Trophoblast cell (in vitro differentiated cells and primary cell): ENCODE data around the gene SDS.

Source experiments
- DNase-seq, 2 donors: peaks; one replicate each; pipeline ENCODE4 v3.0.0-alpha.2; 2016
- H2AFZ ChIP-seq: 2 replicates; pipeline ENCODE4 v1.6.1; 2013; ENCODE audit warnings: low read length, moderate library complexity, mild to moderate bottlenecking; ENCODE audit not compliant: insufficient read depth, poor library complexity
- H2AK5ac ChIP-seq: 2 replicates; pipeline ENCODE4 v1.6.1; 2013; ENCODE audit warnings: mild to moderate bottlenecking, low read length
- H2BK120ac ChIP-seq: 2 replicates; pipeline ENCODE4 v1.6.1; 2013; ENCODE audit warnings: low read length, mild to moderate bottlenecking, moderate library complexity; ENCODE audit not compliant: insufficient read depth, poor library complexity
- H2BK12ac ChIP-seq: 2 replicates; pipeline ENCODE4 v1.6.1; 2013; ENCODE audit warnings: mild to moderate bottlenecking, low read length, moderate library complexity
- H2BK5ac ChIP-seq: 2 replicates; pipeline ENCODE4 v1.6.1; 2013; ENCODE audit warnings: low read length, low read depth, moderate library complexity, mild to moderate bottlenecking; ENCODE audit not compliant: poor library complexity
- H3K14ac ChIP-seq: 2 replicates; pipeline ENCODE4 v1.6.1; 2013; ENCODE audit warnings: mild to moderate bottlenecking, low read length
- H3K18ac ChIP-seq: 2 replicates; pipeline ENCODE4 v1.6.1; 2013; ENCODE audit warnings: mild to moderate bottlenecking, low read length
- H3K23ac ChIP-seq: 2 replicates; pipeline ENCODE4 v1.6.1; 2013; ENCODE audit warnings: low read length
- H3K27ac ChIP-seq: 2 replicates; pipeline ENCODE4 v1.5.1; 2013; ENCODE audit warnings: low read depth, mild to moderate bottlenecking, inconsistent platforms, low read length, moderate library complexity
- H3K27me3 ChIP-seq: 2 replicates; pipeline ENCODE4 v1.6.1; 2013; ENCODE audit warnings: inconsistent platforms, mild to moderate bottlenecking, low read length, moderate library complexity; ENCODE audit not compliant: insufficient read depth
- H3K36me3 ChIP-seq, 2 experiments: 1 replicate in 1 of 2; 2 replicates in 1 of 2; pipeline ENCODE4 v1.6.1; 2013; ENCODE audit warnings: low read length in 2 of 2, mild to moderate bottlenecking in 2 of 2, moderate library complexity in 1 of 2; ENCODE audit not compliant: insufficient read depth in 2 of 2, control insufficient read depth in 1 of 2
- H3K4ac ChIP-seq: 2 replicates; pipeline ENCODE4 v1.6.1; 2013; ENCODE audit warnings: low read depth, mild to moderate bottlenecking, low read length, moderate library complexity
- H3K4me1 ChIP-seq, 2 experiments: 1 replicate in 1 of 2; 2 replicates in 1 of 2; pipeline ENCODE4 v1.6.1; 2013; ENCODE audit warnings: low read length in 2 of 2, mild to moderate bottlenecking in 2 of 2, moderate library complexity in 1 of 2; ENCODE audit not compliant: insufficient read depth in 2 of 2, control insufficient read depth in 1 of 2
- H3K4me2 ChIP-seq: 2 replicates; pipeline ENCODE4 v1.6.1; 2013; ENCODE audit warnings: inconsistent platforms, mild to moderate bottlenecking, low read length, moderate library complexity
- H3K4me3 ChIP-seq: 2 replicates; pipeline ENCODE4 v1.5.1; 2013; ENCODE audit warnings: mild to moderate bottlenecking, low read depth, low read length, inconsistent platforms
- H3K79me1 ChIP-seq: one replicate; pipeline ENCODE4 v1.6.1; 2013; ENCODE audit warnings: low read length
- H3K79me2 ChIP-seq: 2 replicates; pipeline ENCODE4 v1.6.1; 2013; ENCODE audit warnings: low read length, mild to moderate bottlenecking; ENCODE audit not compliant: control insufficient read depth, insufficient read depth, poor library complexity
- H3K9ac ChIP-seq: 2 replicates; pipeline ENCODE4 v1.6.1; 2013; ENCODE audit warnings: mild to moderate bottlenecking, low read length
- H3K9me3 ChIP-seq: 2 replicates; pipeline ENCODE4 v1.6.1; 2013; ENCODE audit warnings: low read depth, mild to moderate bottlenecking, control low read depth, inconsistent platforms, low read length; ENCODE audit not compliant: insufficient read depth
- H4K12ac ChIP-seq: 2 replicates; pipeline ENCODE4 v1.6.1; 2013; ENCODE audit warnings: low read depth, mild to moderate bottlenecking, low read length, moderate library complexity
- H4K8ac ChIP-seq: 2 replicates; pipeline ENCODE4 v1.6.1; 2013; ENCODE audit warnings: low read depth, mild to moderate bottlenecking, low read length, moderate library complexity
- H4K91ac ChIP-seq: one replicate; pipeline ENCODE4 v1.6.1; 2013; ENCODE audit warnings: low read depth, mild to moderate bottlenecking, low read length, moderate library complexity
- WGBS: extraction: QIAGEN DNeasy Blood & Tissue Kit; methylation state at CpG from one replicate; pipeline ENCODE4 v1.1.7; 2013; ENCODE audit warnings: missing lambda C conversion rate; ENCODE audit not compliant: insufficient read length, insufficient coverage; ENCODE audit errors: extremely low coverage; 5-methylcytosine and 5-hydroxymethylcytosine counted together

The SDS gene

GRCh38 chr12:113438523-113439300 lies 35.0 kb upstream of the SDS start:
- H3K14ac ChIP-seq: no peak overlapping the region
- no peak overlapping the region for H4K8ac ChIP-seq
- H2BK120ac ChIP-seq: no peak overlapping the region
- no peaks in the 10 kb centered on the region for H3K36me3 ChIP-seq
- no peaks in the 10 kb centered on the region for H3K27me3 ChIP-seq
- H2AFZ ChIP-seq: no peak overlapping the region
- H4K12ac ChIP-seq: no peak overlapping the region
- H3K9me3 ChIP-seq: no peaks in the 10 kb centered on the region
- H3K18ac ChIP-seq: no peak overlapping the region
- H3K23ac ChIP-seq: no peak overlapping the region
- no peak overlapping the region for H3K4me2 ChIP-seq
- DNase-seq: no peak
- H3K4me1 ChIP-seq: no peaks in the 10 kb centered on the region
- H3K27ac ChIP-seq: no peak overlapping the region
- no peak overlapping the region for H2BK5ac ChIP-seq
- no peak overlapping the region for H3K4me3 ChIP-seq
- no peak overlapping the region for H2BK12ac ChIP-seq
- WGBS: 100% methylated on average over 3 of the region's 4 CpGs
- H2AK5ac ChIP-seq: no peak overlapping the region
- H4K91ac ChIP-seq: no peak overlapping the region
- H3K4ac ChIP-seq: no peak overlapping the region
- no peak overlapping the region for H3K9ac ChIP-seq
- no peaks in the 10 kb centered on the region for H3K79me1 ChIP-seq
- no peaks in the 10 kb centered on the region for H3K79me2 ChIP-seq

GRCh38 chr12:113437729-113438100 lies 34.0 kb upstream of the SDS start:
- no peak overlapping the region for H3K9ac ChIP-seq
- H3K23ac ChIP-seq: no peak overlapping the region
- no peak overlapping the region for H3K4me2 ChIP-seq
- no peaks in the 10 kb centered on the region for H3K79me1 ChIP-seq
- no peak overlapping the region for H3K27ac ChIP-seq
- no peak overlapping the region for H2AK5ac ChIP-seq
- H3K9me3 ChIP-seq: no peaks in the 10 kb centered on the region
- H3K4me1 ChIP-seq: no peaks in the 10 kb centered on the region
- H3K4ac ChIP-seq: no peak overlapping the region
- H4K12ac ChIP-seq: no peak overlapping the region
- no peak for DNase-seq
- no peak overlapping the region for H3K18ac ChIP-seq
- no peak overlapping the region for H3K4me3 ChIP-seq
- H2BK120ac ChIP-seq: no peak overlapping the region
- no peaks in the 10 kb centered on the region for H3K27me3 ChIP-seq
- H4K91ac ChIP-seq: no peak overlapping the region
- H4K8ac ChIP-seq: no peak overlapping the region
- no peaks in the 10 kb centered on the region for H3K36me3 ChIP-seq
- H2BK12ac ChIP-seq: no peak overlapping the region
- H2BK5ac ChIP-seq: no peak overlapping the region
- no peaks in the 10 kb centered on the region for H3K79me2 ChIP-seq
- no peak overlapping the region for H2AFZ ChIP-seq
- no peak overlapping the region for H3K14ac ChIP-seq
- no CpG with 5 or more reads among the region's 9 CpGs for WGBS

GRCh38 chr12:113436993-113437728 lies 33.5 kb upstream of the SDS start:
- Histone ChIP-seq H4K12ac (no peak overlapping the region), H3K23ac (no peak overlapping the region), H2AK5ac (no peak overlapping the region), H3K79me2 (no peaks in the 10 kb centered on the region), H2BK5ac (no peak overlapping the region), H3K14ac (no peak overlapping the region), H3K4me1 (no peaks in the 10 kb centered on the region), H3K4me2 (no peak overlapping the region), H3K4me3 (no peak overlapping the region), H4K91ac (no peak overlapping the region), H4K8ac (no peak overlapping the region), H3K9ac (no peak overlapping the region), H3K79me1 (no peaks in the 10 kb centered on the region), H2BK120ac (no peak overlapping the region), H3K4ac (no peak overlapping the region), H3K36me3 (no peaks in the 10 kb centered on the region), H2AFZ (no peak overlapping the region), H3K27ac (no peak overlapping the region), H3K18ac (no peak overlapping the region), H3K9me3 (no peaks in the 10 kb centered on the region), H3K27me3 (no peaks in the 10 kb centered on the region), H2BK12ac (no peak overlapping the region)
- 100% methylated on average over 2 of the region's 6 CpGs for WGBS
- DNase-seq: no peak

GRCh38 chr12:113436586-113436985 lies 32.9 kb upstream of the SDS start:
- Histone ChIP-seq H3K4ac (no peak overlapping the region), H3K36me3 (no peaks in the 10 kb centered on the region), H2BK12ac (no peak overlapping the region), H3K4me2 (no peak overlapping the region), H2BK120ac (no peak overlapping the region), H2BK5ac (no peak overlapping the region), H3K4me3 (no peak overlapping the region), H2AFZ (no peak overlapping the region), H3K27me3 (no peaks in the 10 kb centered on the region), H4K12ac (no peak overlapping the region), H3K9me3 (no peaks in the 10 kb centered on the region), H3K79me2 (no peaks in the 10 kb centered on the region), H3K14ac (no peak overlapping the region), H3K18ac (no peak overlapping the region), H3K23ac (no peak overlapping the region), H4K8ac (no peak overlapping the region), H3K9ac (no peak overlapping the region), H3K4me1 (no peaks in the 10 kb centered on the region), H4K91ac (no peak overlapping the region), H2AK5ac (no peak overlapping the region), H3K79me1 (no peaks in the 10 kb centered on the region), H3K27ac (no peak overlapping the region)
- no CpG with 5 or more reads among the region's 6 CpGs for WGBS
- DNase-seq: no peak
